Gastrocnemius medialis (tissue), 4 donors: ENCODE measurements around the gene SLC2A1.

Experiments used
- POLR2A ChIP-seq, 2 donors: fragments of 450-650 bp; IDR thresholded peaks; one replicate each; pipeline ENCODE4 v1.6.1; 2017; ENCODE audit warnings: antibody characterized with exemption in 2 of 2, mild to moderate bottlenecking in 2 of 2, moderate library complexity in 2 of 2
- TF ChIP-seq, protein P1 (sequence below), 5 experiments: fragments of 450-650 bp in 3 of 5; fragments of 200-600 bp in 2 of 5; sonication (generic) in 2 of 5; IDR thresholded peaks in 4 of 5; conservative IDR thresholded peaks in 1 of 5; 1 replicate in 4 of 5; 2 replicates in 1 of 5; pipeline ENCODE4 v1.5.1; 2016 to 2019; ENCODE audit warnings: antibody characterized with exemption in 5 of 5, mild to moderate bottlenecking in 3 of 5, moderate library complexity in 3 of 5

DNA sequence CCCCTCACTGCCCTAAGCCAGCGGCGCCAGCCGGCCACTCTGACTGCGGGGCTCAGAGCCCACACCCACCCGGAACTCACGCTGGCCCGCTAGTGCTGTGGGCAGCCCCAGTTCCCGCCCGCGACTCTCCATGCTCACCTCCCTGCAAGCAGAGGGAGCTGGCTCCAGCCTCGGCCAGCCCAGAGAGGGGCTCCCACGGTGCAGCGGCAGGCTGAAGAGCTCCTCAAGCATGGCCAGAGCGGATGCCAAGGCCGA is 41.5 kb downstream of the SLC2A1 start:
- no peak for TF ChIP-seq POLR2A (IDR thresholded peaks at IDR 0.05)
- TF ChIP-seq, protein P1, sequence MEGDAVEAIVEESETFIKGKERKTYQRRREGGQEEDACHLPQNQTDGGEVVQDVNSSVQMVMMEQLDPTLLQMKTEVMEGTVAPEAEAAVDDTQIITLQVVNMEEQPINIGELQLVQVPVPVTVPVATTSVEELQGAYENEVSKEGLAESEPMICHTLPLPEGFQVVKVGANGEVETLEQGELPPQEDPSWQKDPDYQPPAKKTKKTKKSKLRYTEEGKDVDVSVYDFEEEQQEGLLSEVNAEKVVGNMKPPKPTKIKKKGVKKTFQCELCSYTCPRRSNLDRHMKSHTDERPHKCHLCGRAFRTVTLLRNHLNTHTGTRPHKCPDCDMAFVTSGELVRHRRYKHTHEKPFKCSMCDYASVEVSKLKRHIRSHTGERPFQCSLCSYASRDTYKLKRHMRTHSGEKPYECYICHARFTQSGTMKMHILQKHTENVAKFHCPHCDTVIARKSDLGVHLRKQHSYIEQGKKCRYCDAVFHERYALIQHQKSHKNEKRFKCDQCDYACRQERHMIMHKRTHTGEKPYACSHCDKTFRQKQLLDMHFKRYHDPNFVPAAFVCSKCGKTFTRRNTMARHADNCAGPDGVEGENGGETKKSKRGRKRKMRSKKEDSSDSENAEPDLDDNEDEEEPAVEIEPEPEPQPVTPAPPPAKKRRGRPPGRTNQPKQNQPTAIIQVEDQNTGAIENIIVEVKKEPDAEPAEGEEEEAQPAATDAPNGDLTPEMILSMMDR (IDR thresholded peaks at IDR 0.05 in 4 of 5, conservative IDR thresholded peaks at IDR 0.05 in 1 of 5), result no peak
